Effector CD8-positive, alpha-beta T cell (primary cell): ENCODE measurements around the gene TMEM53.
A peak's percentile ranks its signal among the peaks of the same experiment; 100 is the strongest.

Experiments
- DNase-seq: peaks from one replicate; lab custom pipeline; 2025; lab: John Stamatoyannopoulos, UW

Gene TMEM53

GRCh38 chr1:44698138-44698537, 23.9 kb upstream of the TMEM53 start:
- no peak for DNase-seq

GRCh38 chr1:44696789-44697345, 22.6 kb upstream of the TMEM53 start:
- DNase-seq = peak; percentile 10

GRCh38 chr1:44696101-44696500, 21.8 kb upstream of the TMEM53 start:
- DNase-seq = no peak

- DNase-seq = no peak
These were observed 21.4 kb upstream of the TMEM53 start for GRCh38 chr1:44695671-44696070.

GRCh38 chr1:44694863-44695478, 20.7 kb upstream of the TMEM53 start:
- no peak for DNase-seq

GRCh38 chr1:44693900-44694299, 19.6 kb upstream of the TMEM53 start:
- DNase-seq = no peak

GRCh38 chr1:44693159-44693558, 18.9 kb upstream of the TMEM53 start:
- no peak for DNase-seq

GRCh38 chr1:44689447-44689765, 15.1 kb upstream of the TMEM53 start:
- no peak for DNase-seq

- no peak for DNase-seq
These were observed 14.6 kb upstream of the TMEM53 start for GRCh38 chr1:44688760-44689446.

- no peak for DNase-seq
These were observed 11.6 kb upstream of the TMEM53 start for GRCh38 chr1:44685881-44686280.

- DNase-seq = no peak
These were observed 10.9 kb upstream of the TMEM53 start for GRCh38 chr1:44685218-44685617.

GRCh38 chr1:44684525-44684924, 10.2 kb upstream of the TMEM53 start:
- no peak for DNase-seq

- DNase-seq = no peak
These were observed 8.6 kb upstream of the TMEM53 start for GRCh38 chr1:44682883-44683265.

GRCh38 chr1:44681905-44682882, 7.9 kb upstream of the TMEM53 start:
- no peak for DNase-seq

GRCh38 chr1:44679468-44679867, 5.2 kb upstream of the TMEM53 start:
- no peak for DNase-seq

GRCh38 chr1:44678626-44679025, 4.3 kb upstream of the TMEM53 start:
- no peak for DNase-seq

- DNase-seq = no peak
These were observed 3.8 kb upstream of the TMEM53 start for GRCh38 chr1:44678120-44678519.

GRCh38 chr1:44677201-44677766, 3.0 kb upstream of the TMEM53 start:
- no peak for DNase-seq

GRCh38 chr1:44676484-44677200, 2.4 kb upstream of the TMEM53 start:
- no peak for DNase-seq

- no peak for DNase-seq
These were observed 905 bp upstream of the TMEM53 start for GRCh38 chr1:44675186-44675585.

GRCh38 chr1:44673675-44674112, 587 bp downstream of the TMEM53 start:
- no peak for DNase-seq
